Tibial artery (tissue), 4 donors: ENCODE results near the gene AK3.

Experiments
- DNase-seq, 2 donors: peaks; one replicate each; pipeline ENCODE4 v3.0.0-alpha.2; 2019
- H3K27ac ChIP-seq, 2 donors: fragments of 200-600 bp; sonication (generic) in 1 of 2; 1 replicate in 1 of 2; 2 replicates in 1 of 2; pipeline ENCODE4 v1.5.1; 2018 to 2019; ENCODE audit warnings: mild to moderate bottlenecking in 1 of 2
- H3K27me3 ChIP-seq, 2 donors: fragments of 200-600 bp; sonication (generic) in 1 of 2; one replicate each; pipeline versions ENCODE4 v1.5.1 to v1.6.0; 2016 to 2019
- H3K36me3 ChIP-seq, 3 donors: fragments of 200-600 bp; sonication (generic) in 2 of 3; one replicate each; pipeline ENCODE4 v1.5.1; 2016 to 2019; ENCODE audit warnings: mild to moderate bottlenecking in 2 of 3
- H3K4me1 ChIP-seq, 4 donors: fragments of 200-600 bp; sonication (generic) in 2 of 4; 1 replicate in 3 of 4; 2 replicates in 1 of 4; pipeline ENCODE4 v1.5.1; 2016 to 2019
- H3K4me3 ChIP-seq, 2 donors: fragments of 200-600 bp; sonication (generic) in 1 of 2; 1 replicate in 1 of 2; 2 replicates in 1 of 2; pipeline ENCODE4 v1.5.1; 2018 to 2019; ENCODE audit warnings: mild to moderate bottlenecking in 2 of 2
- H3K9me3 ChIP-seq, 3 donors: fragments of 200-600 bp; sonication (generic) in 1 of 3; one replicate each; pipeline ENCODE4 v1.5.1; 2016 to 2019
- CTCF ChIP-seq, 2 experiments: fragments of 200-600 bp in 1 of 2; fragments of 450-650 bp in 1 of 2; IDR thresholded peaks; one replicate each; pipeline ENCODE4 v1.5.1; 2017 to 2019; ENCODE audit warnings: antibody characterized with exemption in 2 of 2, mild to moderate bottlenecking in 1 of 2, moderate library complexity in 1 of 2
- intact Hi-C: fragments of 100-400 bp; cut with DNase I; formaldehyde crosslinking; loops from one replicate; pipeline ENCODE4 v1.15.0; 2023; ENCODE audit warnings: low total_unique reads

Gene AK3

GRCh38 chr9:4680173-4680525 lies 60.9 kb downstream of the AK3 start:
- intact Hi-C loops, result no loop called here
- peaks cover 0 to 5% (median 4%) of the 10 kb centered on the region in 3 donors for H3K36me3 ChIP-seq

GRCh38 chr9:4679268-4680172 lies 61.5 kb downstream of the AK3 start, which contains the start of gene CDC37L1:
TSS of gene CDC37L1 (plus strand) at chr9:4679569. CDS start at chr9:4679768, 199 bp downstream.
- Histone ChIP-seq H3K27me3 (no peaks in the 10 kb centered on the region), H3K27ac (peak within 1 kb of the TSS; percentile 97 to 99), H3K9me3 (no peaks in the 10 kb centered on the region), H3K4me1 (peaks cover 0 to 42% (median 12%) of the 10 kb centered on the region in 4 donors), H3K36me3 (no peaks in the 10 kb centered on the region), H3K4me3 (peak within 1 kb of the TSS; percentile 81 to 82)
- peak; percentile 97 to 99 for DNase-seq
- TF ChIP-seq CTCF (IDR thresholded peaks at IDR 0.05), result peak; percentile 78 to 84
- intact Hi-C loops, result no loop called here

More at GRCh38 chr9:4680173-4680525, 60.9 kb downstream of the AK3 start:
- no peak for DNase-seq
- Histone ChIP-seq H3K9me3 (no peaks in the 10 kb centered on the region), H3K27me3 (no peaks in the 10 kb centered on the region), H3K27ac (peak overlapping the region; percentile 97 to 99), H3K4me3 (peak overlapping the region; percentile 81 to 82), H3K4me1 (peaks cover 0 to 48% (median 12%) of the 10 kb centered on the region in 4 donors)
- no peak for TF ChIP-seq CTCF (IDR thresholded peaks at IDR 0.05)

GRCh38 chr9:4678679-4679267 lies 62.2 kb downstream of the AK3 start:
- peak overlapping the region; percentile 81 to 82 for H3K4me3 ChIP-seq
- TF ChIP-seq CTCF (IDR thresholded peaks at IDR 0.05), result no peak
- H3K27me3 ChIP-seq, result no peaks in the 10 kb centered on the region
- intact Hi-C loops, result no loop called here
- DNase-seq, result no peak
- peak overlapping the region; percentile 97 to 99 for H3K27ac ChIP-seq
- peaks cover 0 to 34% (median 12%) of the 10 kb centered on the region in 4 donors for H3K4me1 ChIP-seq
- H3K9me3 ChIP-seq, result no peaks in the 10 kb centered on the region
- H3K36me3 ChIP-seq, result no peaks in the 10 kb centered on the region

- H3K9me3 ChIP-seq, result no peaks in the 10 kb centered on the region
- intact Hi-C loops, result no loop called here
- no peaks in the 10 kb centered on the region for H3K36me3 ChIP-seq
- H3K27ac ChIP-seq, result peak overlapping the region in 1 of 2 donors; percentile 99
- no peaks in the 10 kb centered on the region for H3K27me3 ChIP-seq
- DNase-seq, result no peak
- peaks cover 0 to 23% (median 11%) of the 10 kb centered on the region in 4 donors for H3K4me1 ChIP-seq
- no peak overlapping the region for H3K4me3 ChIP-seq
- no peak for TF ChIP-seq CTCF (IDR thresholded peaks at IDR 0.05)
These were observed 63.6 kb downstream of the AK3 start for GRCh38 chr9:4677392-4677791.

GRCh38 chr9:4674783-4675182 lies 66.2 kb downstream of the AK3 start:
- H3K27ac ChIP-seq, result no peak overlapping the region
- DNase-seq, result no peak
- no peaks in the 10 kb centered on the region for H3K27me3 ChIP-seq
- H3K36me3 ChIP-seq, result no peaks in the 10 kb centered on the region
- H3K9me3 ChIP-seq, result no peaks in the 10 kb centered on the region
- intact Hi-C loops, result no loop called here
- H3K4me1 ChIP-seq, result peaks cover 0 to 8% (median 3%) of the 10 kb centered on the region in 4 donors
- no peak overlapping the region for H3K4me3 ChIP-seq
- TF ChIP-seq CTCF (IDR thresholded peaks at IDR 0.05), result no peak
